HG03108 (cell line): ENCODE data around the gene CPXM2.

Source experiments
- ATAC-seq: cut with Tn5 transposase; IDR thresholded peaks from one replicate; pipeline ENCODE4 v1.9.1; 2021; ENCODE audit warnings: moderate library complexity; ENCODE audit not compliant: unreplicated experiment

The CPXM2 gene

GRCh38 chr10:123852411-123852951, 39.1 kb downstream of the CPXM2 start:
- no peak for ATAC-seq

GRCh38 chr10:123848564-123849457, 42.8 kb downstream of the CPXM2 start:
- peak; percentile 93 for ATAC-seq

GRCh38 chr10:123847686-123848432, 43.7 kb downstream of the CPXM2 start:
- ATAC-seq: no peak

- ATAC-seq: no peak
These were observed 47.8 kb downstream of the CPXM2 start for GRCh38 chr10:123843835-123844234.

GRCh38 chr10:123842692-123843385, 48.8 kb downstream of the CPXM2 start:
- ATAC-seq: no peak

GRCh38 chr10:123841560-123841959, 50.0 kb downstream of the CPXM2 start:
- ATAC-seq: no peak

GRCh38 chr10:123841115-123841514, 50.5 kb downstream of the CPXM2 start:
- no peak for ATAC-seq

GRCh38 chr10:123840714-123841113, 50.9 kb downstream of the CPXM2 start:
- no peak for ATAC-seq

GRCh38 chr10:123838596-123839310, 52.9 kb downstream of the CPXM2 start:
- ATAC-seq: no peak

GRCh38 chr10:123837756-123838155, 53.9 kb downstream of the CPXM2 start:
- ATAC-seq: no peak

GRCh38 chr10:123836418-123837145, 55.0 kb downstream of the CPXM2 start:
- ATAC-seq: no peak

- ATAC-seq: peak; percentile 95
These were observed 56.0 kb downstream of the CPXM2 start for GRCh38 chr10:123835575-123835974.

- no peak for ATAC-seq
These were observed 58.3 kb downstream of the CPXM2 start for GRCh38 chr10:123833170-123833850.

- ATAC-seq: no peak
These were observed 60.3 kb downstream of the CPXM2 start for GRCh38 chr10:123831259-123831658.

GRCh38 chr10:123821136-123821535, 70.5 kb downstream of the CPXM2 start:
- ATAC-seq: no peak

- ATAC-seq: no peak
These were observed 82.0 kb downstream of the CPXM2 start for GRCh38 chr10:123809632-123810031.

GRCh38 chr10:123808906-123809305, 82.7 kb downstream of the CPXM2 start:
- ATAC-seq: no peak

GRCh38 chr10:123808286-123808685, 83.3 kb downstream of the CPXM2 start:
- ATAC-seq: no peak

GRCh38 chr10:123807444-123808035, 84.1 kb downstream of the CPXM2 start:
- no peak for ATAC-seq
